Measurements from ENCODE around the gene PALD1.

- TF ChIP-seq REST (IDR thresholded peaks at IDR 0.05; ENCODE audit: unreplicated experiment) (no peak), CTCF (conservative IDR thresholded peaks at IDR 0.05; ENCODE audit: low read depth in 2 of 2) (no peak), POLR2AphosphoS5 (IDR thresholded peaks at IDR 0.05; ENCODE audit: low read depth) (no peak), ETS1 (IDR thresholded peaks at IDR 0.05) (no peak), EZH2 (IDR thresholded peaks at IDR 0.05; ENCODE audit: low read depth, unreplicated experiment) (no peak), CREB1 (CRISPR knock-in tag; IDR thresholded peaks at IDR 0.05; ENCODE audit: low read depth) (no peak), ZNF114 (CRISPR knock-in tag; IDR thresholded peaks at IDR 0.05) (no peak), JUNB (IDR thresholded peaks at IDR 0.05; ENCODE audit: unreplicated experiment) (no peak), EZH2phosphoT487 (IDR thresholded peaks at IDR 0.05; ENCODE audit: unreplicated experiment) (no peak)
Measured at GRCh38 chr10:70474780-70475179, 3.8 kb upstream of the PALD1 start.
